ENCODE data around the gene GABRG3. TPM values are rescaled to one million over a fixed set of nuclear protein-coding genes. Genes with fewer than 3 reads are reported as not detected.

GABRG3 gene
- total and polyA plus RNA-seq, 10 of the 15 experiments (the other 5 are each of a cell fraction or from before 2014, with no cell fraction given): 0.15 TPM; not detected in 9

- TF ChIP-seq MAX (IDR thresholded peaks at IDR 0.05; ENCODE audit: low read depth, low read length): no peak
- no peak for TF ChIP-seq GABPA (IDR thresholded peaks at IDR 0.05; ENCODE audit: low read depth)
- TF ChIP-seq MEF2A (IDR thresholded peaks at IDR 0.05; ENCODE audit: insufficient read depth, low read depth, low read length): no peak
- TF ChIP-seq STAT1 (conservative IDR thresholded peaks at IDR 0.05): no peak
- TF ChIP-seq POLR2AphosphoS2 (IDR thresholded peaks at IDR 0.05; ENCODE audit: low read depth, low read length): no peak
These were observed 297.9 kb downstream of the GABRG3 start (continued) for GRCh38 chr15:27268923-27269322.

- in situ Hi-C loops (cut with MboI): no loop called here
- Histone ChIP-seq H3K27ac (ENCODE audit: control insufficient read depth, insufficient read depth) (no peak overlapping the region), H3K9ac (ENCODE audit: control insufficient read depth, insufficient read depth, low read length) (no peak overlapping the region), H3K79me2 (ENCODE audit: control insufficient read depth, insufficient read depth, low read length) (no peaks in the 10 kb centered on the region), H3K4me2 (ENCODE audit: control insufficient read depth, insufficient read depth) (no peak overlapping the region), H3K4me1 (ENCODE audit: control insufficient read depth, insufficient read depth, low read length) (no peaks in the 10 kb centered on the region), H3K9me3 (replicated peaks; ENCODE audit: control insufficient read depth, insufficient read depth, low read length) (no peaks in the 10 kb centered on the region; the same call in 2 of the 3 replicates), H3K4me3 (no peak overlapping the region), H3K36me3 (ENCODE audit: control insufficient read depth in 2 of 2, insufficient read depth in 2 of 2, low read length in 1 of 2) (no peaks in the 10 kb centered on the region), H3K27me3 (replicated peaks in 1 of 2; ENCODE audit: control insufficient read depth in 2 of 2, insufficient read depth in 2 of 2, low read length in 1 of 2) (no peaks in the 10 kb centered on the region), H4K20me1 (ENCODE audit: control insufficient read depth, insufficient read depth) (no peaks in the 10 kb centered on the region), H2AFZ (ENCODE audit: control insufficient read depth, low read depth, low read length) (no peak overlapping the region)
- DNase-seq (ENCODE audit: low read depth, low spot score) (no peak), ATAC-seq (no peak), FAIRE-seq (no peak)
- BruUV-seq (replicated peaks): no TSS peak
- ChIA-PET SMC1A (ENCODE audit: uncharacterized antibody, unreplicated experiment) (no interaction called here), POLR2A (no interaction called here), CTCF (no interaction called here), RAD21 (ENCODE audit: unreplicated experiment) (no interaction called here)
- TF ChIP-seq NFYA (IDR thresholded peaks at IDR 0.05; ENCODE audit: borderline replicate concordance, low read depth, low read length): no peak
- TF ChIP-seq ATF7 (IDR thresholded peaks at IDR 0.05; ENCODE audit: low read depth): no peak
- no peak for TF ChIP-seq CREB1 (IDR thresholded peaks at IDR 0.05; ENCODE audit: low read depth)
- no peak for TF ChIP-seq BCL11A (IDR thresholded peaks at IDR 0.05; ENCODE audit: low read depth, low read length)
- no peak for TF ChIP-seq EGR1 (IDR thresholded peaks at IDR 0.05; ENCODE audit: borderline replicate concordance in 1 of 2, low read depth in 2 of 2, low read length in 2 of 2)
- WGBS (ENCODE audit: insufficient coverage, insufficient replicate concordance, low lambda C conversion rate, missing lambda C conversion rate): 53% methylated on average over 15 of the region's 15 CpGs
- intact Hi-C loops (cut with micrococcal nuclease; ENCODE audit: unreplicated experiment): no loop called here
These were observed 300.3 kb downstream of the GABRG3 start for GRCh38 chr15:27271258-27271657.
